GM12873 (cell line): ENCODE data around the gene SKI.

ENCODE experiments used
- CTCF ChIP-seq: IDR thresholded peaks from 2 replicates; pipeline ENCODE4 v1.5.1; 2012; ENCODE audit warnings: low read depth, mild to moderate bottlenecking, moderate library complexity, low read length, control low read depth; ENCODE audit not compliant: insufficient read depth; ENCODE audit errors: missing control alignments

SKI gene

GRCh38 chr1:2314803-2315673 is 86.9 kb downstream of the SKI start:
- peak; percentile 66 for TF ChIP-seq CTCF

GRCh38 chr1:2315674-2316450 is 87.7 kb downstream of the SKI start:
- TF ChIP-seq CTCF: no peak

- no peak for TF ChIP-seq CTCF
These were observed 88.4 kb downstream of the SKI start for GRCh38 chr1:2316451-2316961.

- no peak for TF ChIP-seq CTCF
These were observed 89.3 kb downstream of the SKI start for GRCh38 chr1:2317230-2318065.

- no peak for TF ChIP-seq CTCF
These were observed 90.5 kb downstream of the SKI start for GRCh38 chr1:2318314-2319278.

- no peak for TF ChIP-seq CTCF
These were observed 91.2 kb downstream of the SKI start for GRCh38 chr1:2319291-2319690.
